ENCODE data around the gene KCNAB1. TPM values are rescaled to one million over a fixed set of nuclear protein-coding genes. Genes with fewer than 3 reads are reported as not detected.

Gene KCNAB1
- total and polyA plus RNA-seq, 4 donors: 0.76 to 2.8 (median 1.0) TPM

GRCh38 chr3:156416846-156417558 is 296.6 kb downstream of the KCNAB1 start:
- H3K27ac ChIP-seq (ENCODE audit: low read depth in 1 of 2, low read length in 2 of 2): no peak overlapping the region
- H3K9ac ChIP-seq (ENCODE audit: low read depth in 1 of 2, low read length in 2 of 2): no peak overlapping the region
- no peaks in the 10 kb centered on the region for H3K27me3 ChIP-seq (ENCODE audit: control insufficient read depth in 4 of 4, insufficient read depth in 4 of 4, low read length in 3 of 4)
- no peaks in the 10 kb centered on the region for H3K36me3 ChIP-seq (ENCODE audit: control insufficient read depth in 4 of 4, insufficient read depth in 3 of 4, low read depth in 1 of 4, low read length in 3 of 4)
- 88% methylated on average over 3 of the region's 3 CpGs for WGBS
- no peaks in the 10 kb centered on the region for H3K9me3 ChIP-seq (ENCODE audit: control insufficient read depth in 4 of 4, low read length in 3 of 4)
- no peak overlapping the region for H3K4me3 ChIP-seq (ENCODE audit: low read depth in 1 of 3, low read length in 3 of 3)
- TF ChIP-seq MAX (IDR thresholded peaks at IDR 0.05) (no peak), JUND (IDR thresholded peaks at IDR 0.05) (no peak), SP1 (IDR thresholded peaks at IDR 0.05) (no peak), RXRA (IDR thresholded peaks at IDR 0.05) (no peak), GABPA (IDR thresholded peaks at IDR 0.05 in 1 of 2, conservative IDR thresholded peaks at IDR 0.05 in 1 of 2) (no peak), TAF1 (conservative IDR thresholded peaks at IDR 0.05) (no peak), ZBTB33 (IDR thresholded peaks at IDR 0.05) (no peak), RAD21 (IDR thresholded peaks at IDR 0.05) (no peak)
- H3K4me1 ChIP-seq (ENCODE audit: control insufficient read depth in 4 of 4, insufficient read depth in 4 of 4, low read length in 3 of 4): no peaks in the 10 kb centered on the region
- DNase-seq (ENCODE audit: low spot score): no peak

- TF ChIP-seq FOXA2 (IDR thresholded peaks at IDR 0.05) (no peak), SP1 (IDR thresholded peaks at IDR 0.05) (no peak), HNF4G (IDR thresholded peaks at IDR 0.05) (no peak), YY1 (IDR thresholded peaks at IDR 0.05) (no peak), MAX (IDR thresholded peaks at IDR 0.05) (no peak), REST (IDR thresholded peaks at IDR 0.05) (no peak), FOXA1 (IDR thresholded peaks at IDR 0.05) (no peak), EGR1 (IDR thresholded peaks at IDR 0.05; ENCODE audit: low read depth in 2 of 2) (no peak), HNF4A (conservative IDR thresholded peaks at IDR 0.05) (no peak), RXRA (IDR thresholded peaks at IDR 0.05) (no peak), JUND (IDR thresholded peaks at IDR 0.05) (no peak), RAD21 (IDR thresholded peaks at IDR 0.05) (no peak)
- Histone ChIP-seq H3K27ac (ENCODE audit: low read depth in 1 of 2, low read length in 2 of 2) (no peak overlapping the region), H3K9me3 (ENCODE audit: control insufficient read depth in 4 of 4, low read length in 3 of 4) (no peaks in the 10 kb centered on the region), H3K4me1 (ENCODE audit: control insufficient read depth in 4 of 4, insufficient read depth in 4 of 4, low read length in 3 of 4) (no peaks in the 10 kb centered on the region), H3K9ac (ENCODE audit: low read depth in 1 of 2, low read length in 2 of 2) (no peak overlapping the region), H3K36me3 (ENCODE audit: control insufficient read depth in 4 of 4, insufficient read depth in 3 of 4, low read depth in 1 of 4, low read length in 3 of 4) (no peaks in the 10 kb centered on the region), H3K27me3 (ENCODE audit: control insufficient read depth in 4 of 4, insufficient read depth in 4 of 4, low read length in 3 of 4) (no peaks in the 10 kb centered on the region), H3K4me3 (ENCODE audit: low read depth in 1 of 3, low read length in 3 of 3) (no peak overlapping the region)
- DNase-seq (ENCODE audit: low spot score): no peak
- WGBS: 85% methylated on average over 4 of the region's 4 CpGs
Measured at GRCh38 chr3:156417559-156418132, 297.3 kb downstream of the KCNAB1 start.

Measured in liver (tissue), 9 donors.